ENCODE data around the gene ZNF227. TPM values are rescaled to one million over a fixed set of nuclear protein-coding genes. Genes with fewer than 3 reads are reported as not detected.
A peak's percentile ranks its signal among the peaks of the same experiment; 100 is the strongest.
"Not testable (repeated sequence)": the region's sequence is repeated elsewhere in the genome, so short reads cannot be mapped to it uniquely, and the experiment has no call there.

ZNF227 gene
- 8.4 and 27.4 TPM in 2 replicates for total RNA-seq (2014; rRNA removed; shearing (Covaris generic); ENCODE audit: low replicate concordance)

- in situ Hi-C loops (cut with HindIII; ENCODE audit: low pct_unique_long_range_greater_than_20kb, low sequenced_read_pairs): no loop called here
- peak; percentile 99 for DNase-seq (ENCODE audit: low read depth)
Observed at GRCh38 chr19:44212250-44212865, at the start of gene ZNF227. TSS of gene ZNF227 (plus strand) at chr19:44212532. CDS start at chr19:44217793, 5,261 bp downstream.

- in situ Hi-C loops (cut with HindIII; ENCODE audit: low pct_unique_long_range_greater_than_20kb, low sequenced_read_pairs): no loop called here
- no peak for DNase-seq (ENCODE audit: low read depth)
Observed at GRCh38 chr19:44163789-44164188, 48.5 kb upstream of the ZNF227 start.

GRCh38 chr19:44164327-44164672 is 48.0 kb upstream of the ZNF227 start:
- in situ Hi-C loops (cut with HindIII; ENCODE audit: low pct_unique_long_range_greater_than_20kb, low sequenced_read_pairs): no loop called here
- no peak for DNase-seq (ENCODE audit: low read depth)

GRCh38 chr19:44164673-44165512 is 47.4 kb upstream of the ZNF227 start, which contains the start of gene ZNF226:
TSS of gene ZNF226 (plus strand) at chr19:44165100. CDS start at chr19:44170081, 4,981 bp downstream.
- in situ Hi-C loops (cut with HindIII; ENCODE audit: low pct_unique_long_range_greater_than_20kb, low sequenced_read_pairs): no loop called here
- DNase-seq (ENCODE audit: low read depth): peak; percentile 98

GRCh38 chr19:44170660-44171059 is 41.7 kb upstream of the ZNF227 start:
- DNase-seq (ENCODE audit: low read depth); in situ Hi-C loops (cut with HindIII; ENCODE audit: low pct_unique_long_range_greater_than_20kb, low sequenced_read_pairs): not testable (repeated sequence)

GRCh38 chr19:44176590-44176989 is 35.7 kb upstream of the ZNF227 start:
- in situ Hi-C loops (cut with HindIII; ENCODE audit: low pct_unique_long_range_greater_than_20kb, low sequenced_read_pairs): no loop called here
- DNase-seq (ENCODE audit: low read depth): peak; percentile 22

GRCh38 chr19:44180968-44181367 is 31.4 kb upstream of the ZNF227 start:
- no peak for DNase-seq (ENCODE audit: low read depth)
- in situ Hi-C loops (cut with HindIII; ENCODE audit: low pct_unique_long_range_greater_than_20kb, low sequenced_read_pairs): no loop called here

- no peak for DNase-seq (ENCODE audit: low read depth)
- in situ Hi-C loops (cut with HindIII; ENCODE audit: low pct_unique_long_range_greater_than_20kb, low sequenced_read_pairs): no loop called here
Observed at GRCh38 chr19:44182145-44182544, 30.2 kb upstream of the ZNF227 start.

- in situ Hi-C loops (cut with HindIII; ENCODE audit: low pct_unique_long_range_greater_than_20kb, low sequenced_read_pairs): no loop called here
- DNase-seq (ENCODE audit: low read depth): no peak
Observed at GRCh38 chr19:44190020-44190419, 22.3 kb upstream of the ZNF227 start.

GRCh38 chr19:44192127-44192526 is 20.2 kb upstream of the ZNF227 start:
- no peak for DNase-seq (ENCODE audit: low read depth)

GRCh38 chr19:44196772-44197171 is 15.6 kb upstream of the ZNF227 start:
- DNase-seq (ENCODE audit: low read depth): no peak
- in situ Hi-C loops (cut with HindIII; ENCODE audit: low pct_unique_long_range_greater_than_20kb, low sequenced_read_pairs): no loop called here

More at GRCh38 chr19:44192127-44192526, 20.2 kb upstream of the ZNF227 start:
- in situ Hi-C loops (cut with HindIII; ENCODE audit: low pct_unique_long_range_greater_than_20kb, low sequenced_read_pairs): no loop called here

GRCh38 chr19:44202470-44202869 is 9.9 kb upstream of the ZNF227 start:
- DNase-seq (ENCODE audit: low read depth): no peak
- in situ Hi-C loops (cut with HindIII; ENCODE audit: low pct_unique_long_range_greater_than_20kb, low sequenced_read_pairs): no loop called here

- DNase-seq (ENCODE audit: low read depth): no peak
- in situ Hi-C loops (cut with HindIII; ENCODE audit: low pct_unique_long_range_greater_than_20kb, low sequenced_read_pairs): no loop called here
Observed at GRCh38 chr19:44202974-44203373, 9.4 kb upstream of the ZNF227 start.

GRCh38 chr19:44203877-44204276 is 8.5 kb upstream of the ZNF227 start:
- DNase-seq (ENCODE audit: low read depth); in situ Hi-C loops (cut with HindIII; ENCODE audit: low pct_unique_long_range_greater_than_20kb, low sequenced_read_pairs): not testable (repeated sequence)

GRCh38 chr19:44204772-44205171 is 7.6 kb upstream of the ZNF227 start:
- no peak for DNase-seq (ENCODE audit: low read depth)
- in situ Hi-C loops (cut with HindIII; ENCODE audit: low pct_unique_long_range_greater_than_20kb, low sequenced_read_pairs): no loop called here

GRCh38 chr19:44207126-44207803 is 5.1 kb upstream of the ZNF227 start:
- in situ Hi-C loops (cut with HindIII; ENCODE audit: low pct_unique_long_range_greater_than_20kb, low sequenced_read_pairs): no loop called here
- DNase-seq (ENCODE audit: low read depth): peak; percentile 92

- in situ Hi-C loops (cut with HindIII; ENCODE audit: low pct_unique_long_range_greater_than_20kb, low sequenced_read_pairs): no loop called here
- no peak for DNase-seq (ENCODE audit: low read depth)
Observed at GRCh38 chr19:44212866-44213346, 574 bp downstream of the ZNF227 start.

- in situ Hi-C loops (cut with HindIII; ENCODE audit: low pct_unique_long_range_greater_than_20kb, low sequenced_read_pairs); DNase-seq (ENCODE audit: low read depth): not testable (repeated sequence)
Observed at GRCh38 chr19:44219926-44220325, 7.6 kb downstream of the ZNF227 start.

- DNase-seq (ENCODE audit: low read depth); in situ Hi-C loops (cut with HindIII; ENCODE audit: low pct_unique_long_range_greater_than_20kb, low sequenced_read_pairs): not testable (repeated sequence)
Observed at GRCh38 chr19:44220761-44221160, 8.4 kb downstream of the ZNF227 start.

Measured in Caki2 (cell line).